Right ventricle myocardium inferior (tissue), 1 donor: ENCODE data around the gene LHFPL3. TPM values are rescaled to one million over a fixed set of nuclear protein-coding genes. Genes with fewer than 3 reads are reported as not detected.

Source experiments
- ATAC-seq: fragments of 200-7000 bp; cut with Tn5 transposase; one replicate; pipeline ENCODE4 v1.9.1; 2020; ENCODE audit warnings: mild to moderate bottlenecking, moderate library complexity
- DNase-seq: peaks from one replicate; pipeline ENCODE4 v3.0.0; 2021; ENCODE audit errors: missing footprints
- intact Hi-C: fragments of 100-400 bp; cut with DNase I; formaldehyde crosslinking; loops from one replicate; pipeline ENCODE4 v1.11.0; 2022
- total RNA-seq: library from RNA; stranded (reverse); fragmentation: NEBNext Ultra II Directional; extraction: Animal tissue kit (Norgen Biotek cat#: 25700); gene quantifications from one replicate; pipeline ENCODE4 v1.2.1, GENCODE V29; 2021
- donor health status: DM: no; HTN: yes; CAD: no; lungs with severe emphysema.

Gene LHFPL3
- total RNA-seq, 1 donor from 2014 or later, result not detected

- no peak for DNase-seq
These were observed 445.4 kb downstream of the LHFPL3 start for GRCh38 chr7:104773796-104774195.

GRCh38 chr7:104775531-104775930 is 447.1 kb downstream of the LHFPL3 start:
- DNase-seq (no peak), ATAC-seq (no peak)
- intact Hi-C loops, result no loop called here

More at GRCh38 chr7:104773796-104774195, 445.4 kb downstream of the LHFPL3 start:
- no peak for ATAC-seq
- intact Hi-C loops, result no loop called here

DNA sequence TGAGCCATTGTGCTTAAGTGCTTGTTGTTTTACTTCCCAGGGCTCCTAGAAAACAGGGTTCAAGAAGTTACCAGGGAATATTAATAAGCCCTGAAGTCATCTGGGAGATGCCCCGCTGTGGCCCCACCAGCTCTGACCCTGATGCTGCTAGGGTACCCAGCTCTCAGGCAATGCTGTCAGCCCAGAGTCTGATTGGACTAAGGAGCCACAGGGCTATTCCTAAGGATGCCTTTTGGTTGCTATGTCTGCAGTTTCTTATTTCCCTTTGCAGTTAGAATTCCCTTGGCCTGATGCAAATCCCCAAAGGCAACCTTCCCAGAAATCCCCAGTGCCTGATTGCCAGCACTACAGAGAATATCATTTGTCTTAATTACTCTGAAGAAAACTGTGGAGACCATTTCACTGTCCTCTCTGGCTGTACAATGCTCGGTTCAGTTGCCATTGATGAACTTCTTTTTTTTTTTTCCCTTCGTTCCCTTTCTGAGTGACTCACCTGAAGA is 448.9 kb downstream of the LHFPL3 start:
- DNase-seq (no peak), ATAC-seq (no peak)
- intact Hi-C loops, result no loop called here

DNA sequence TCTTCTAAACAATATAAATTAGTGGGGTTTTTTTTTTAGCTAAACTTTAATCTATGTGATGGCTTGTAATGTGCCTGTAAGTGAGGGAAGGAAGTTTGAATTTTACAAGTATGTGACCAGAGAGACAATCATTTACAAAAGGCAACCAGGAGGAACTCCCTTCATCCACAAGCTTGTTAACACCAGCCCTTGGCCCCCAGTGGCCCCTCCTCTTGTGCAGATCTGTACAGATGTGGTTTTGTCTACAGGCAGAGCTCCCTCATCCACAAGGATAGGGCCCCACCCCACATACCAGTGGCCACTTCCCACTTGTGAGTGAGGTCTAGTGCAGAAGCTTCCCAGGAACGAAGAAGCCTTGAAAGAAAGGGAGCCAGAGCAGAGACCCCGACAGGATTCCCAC is 451.5 kb downstream of the LHFPL3 start:
- no peak for ATAC-seq
- intact Hi-C loops, result no loop called here

DNA sequence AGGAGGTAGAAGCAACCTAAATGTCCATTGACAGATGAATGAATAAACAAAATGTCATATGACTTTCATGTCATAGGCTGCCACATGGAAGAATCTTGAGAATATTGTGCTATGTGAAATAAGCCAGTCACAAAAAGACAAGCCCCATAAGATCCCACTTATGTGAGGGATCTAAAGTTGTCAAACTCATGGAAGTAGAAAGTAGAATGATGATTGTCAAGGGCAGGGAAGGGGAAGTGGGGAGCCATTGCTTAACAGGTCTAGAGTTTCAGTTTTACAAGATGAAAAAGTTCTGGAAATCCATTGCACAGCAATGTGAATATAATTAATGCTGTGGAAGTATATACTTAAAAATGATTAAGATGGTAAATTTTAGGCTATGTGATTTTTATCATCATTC is 456.3 kb downstream of the LHFPL3 start:
- DNase-seq, result no peak
- intact Hi-C loops, result no loop called here
- ATAC-seq, result no peak

More for the DNA sequence above, 451.5 kb downstream of the LHFPL3 start:
- no peak for DNase-seq

- no peak for DNase-seq
- no peak for ATAC-seq
- intact Hi-C loops, result no loop called here
These were observed 461.4 kb downstream of the LHFPL3 start for GRCh38 chr7:104789780-104790179.

DNA sequence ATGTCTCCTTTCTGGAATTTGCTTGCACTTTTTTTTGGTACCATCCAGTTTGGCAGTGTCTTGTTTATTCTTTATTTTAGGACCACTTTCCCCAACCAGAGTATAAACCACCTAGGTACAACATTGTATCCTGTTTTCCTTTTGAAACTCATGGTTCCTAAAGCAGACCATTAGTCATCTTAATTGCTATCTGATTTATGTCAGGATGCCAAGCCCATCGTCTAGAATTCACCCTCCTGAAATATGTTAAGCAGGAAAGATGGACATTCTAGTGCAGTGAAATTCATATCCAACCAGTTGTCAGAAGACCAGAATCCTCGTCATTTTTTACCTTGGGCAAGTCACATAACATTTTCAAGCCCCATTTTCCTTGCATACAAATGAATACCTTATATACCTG is 462.0 kb downstream of the LHFPL3 start:
- DNase-seq (no peak), ATAC-seq (no peak)
- intact Hi-C loops, result no loop called here

- ATAC-seq (no peak), DNase-seq (no peak)
- intact Hi-C loops, result no loop called here
These were observed 462.7 kb downstream of the LHFPL3 start for GRCh38 chr7:104791080-104791479.

- no peak for ATAC-seq
- intact Hi-C loops, result no loop called here
- DNase-seq, result no peak
These were observed 464.7 kb downstream of the LHFPL3 start for GRCh38 chr7:104793066-104793465.

GRCh38 chr7:104794154-104794553 is 465.8 kb downstream of the LHFPL3 start:
- intact Hi-C loops, result no loop called here
- ATAC-seq (no peak), DNase-seq (no peak)

DNA sequence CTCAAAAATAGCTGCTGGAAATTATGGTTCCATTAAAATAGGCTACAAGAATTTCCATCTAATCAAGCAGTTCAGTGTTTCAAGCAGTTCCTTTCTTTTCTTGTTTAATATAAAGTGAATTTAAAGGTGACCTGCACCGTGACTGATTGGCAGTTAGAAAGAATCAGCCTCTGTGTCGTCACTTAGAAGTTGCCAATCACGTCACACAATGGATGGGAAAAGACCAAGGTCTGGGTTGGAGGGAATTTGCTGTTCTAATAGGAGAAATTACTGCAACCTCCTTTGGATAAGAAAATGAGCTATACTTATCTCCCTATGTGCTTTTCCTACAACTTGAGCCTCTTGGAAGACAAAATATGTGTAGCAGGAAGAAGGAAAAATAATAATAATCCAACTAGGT is 466.2 kb downstream of the LHFPL3 start:
- DNase-seq (no peak), ATAC-seq (no peak)
- intact Hi-C loops, result no loop called here

- intact Hi-C loops, result no loop called here
- ATAC-seq, result no peak
These were observed 466.7 kb downstream of the LHFPL3 start for GRCh38 chr7:104795086-104795485.

DNA sequence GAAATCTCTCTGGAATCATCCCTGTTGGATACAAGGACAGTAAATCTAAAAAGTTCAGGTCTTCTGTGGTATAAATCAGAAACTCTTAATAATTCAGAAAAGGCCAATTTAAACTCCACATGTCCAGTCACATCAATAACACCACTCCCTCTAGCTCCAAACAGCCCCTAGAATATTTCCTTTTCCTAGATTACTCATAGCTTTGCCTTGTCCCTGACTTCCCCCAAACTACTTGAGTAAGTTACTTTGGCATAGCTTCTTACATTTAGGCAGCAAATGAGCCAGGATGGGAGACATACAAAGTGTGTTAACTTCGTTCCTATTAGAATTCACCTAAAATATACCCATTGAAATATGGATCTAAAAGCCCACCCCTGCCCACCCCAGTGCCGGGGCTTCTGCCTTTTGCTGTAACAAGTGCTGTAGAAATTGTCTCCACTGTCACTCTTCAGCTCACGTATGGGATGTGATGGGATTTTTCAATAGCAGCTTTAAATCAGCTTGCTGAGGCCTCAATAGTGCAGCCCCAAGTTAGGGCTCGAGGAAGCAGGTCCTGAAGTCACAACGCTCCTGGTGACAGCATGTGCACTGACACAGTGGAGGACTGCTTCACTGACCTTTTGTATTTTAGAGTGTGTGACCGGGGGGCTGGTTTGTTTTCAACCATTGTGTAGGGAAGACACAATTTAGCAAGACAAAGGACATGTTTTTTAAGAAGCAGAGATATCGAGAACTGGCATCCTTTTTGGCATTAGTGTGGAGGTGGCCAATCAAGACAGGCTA is 467.4 kb downstream of the LHFPL3 start:
- intact Hi-C loops, result no loop called here
- DNase-seq (no peak), ATAC-seq (no peak)

More at GRCh38 chr7:104795086-104795485, 466.7 kb downstream of the LHFPL3 start:
- no peak for DNase-seq

GRCh38 chr7:104800307-104800706 is 471.9 kb downstream of the LHFPL3 start:
- no peak for ATAC-seq
- DNase-seq, result no peak
- intact Hi-C loops, result no loop called here

DNA sequence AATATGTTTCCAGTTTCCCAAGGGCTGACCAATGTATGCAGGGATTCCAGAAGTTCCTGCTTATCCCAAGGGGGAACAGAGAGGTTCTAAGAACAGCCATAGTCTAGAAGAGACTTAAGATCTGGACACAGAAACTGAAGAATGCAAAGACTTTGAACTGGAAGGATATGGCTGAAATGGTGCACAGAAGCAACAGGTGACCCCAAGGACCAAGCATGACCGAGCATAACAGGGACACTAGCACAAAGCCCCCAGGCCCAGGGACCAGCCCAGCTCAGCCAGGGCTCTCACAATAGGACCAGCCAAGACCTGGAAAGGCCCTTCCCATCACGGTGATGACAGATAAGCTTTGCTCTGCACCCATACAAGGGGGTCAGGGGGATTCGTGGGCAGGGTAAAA is 472.6 kb downstream of the LHFPL3 start:
- ATAC-seq (no peak), DNase-seq (no peak)
- intact Hi-C loops, result no loop called here

DNA sequence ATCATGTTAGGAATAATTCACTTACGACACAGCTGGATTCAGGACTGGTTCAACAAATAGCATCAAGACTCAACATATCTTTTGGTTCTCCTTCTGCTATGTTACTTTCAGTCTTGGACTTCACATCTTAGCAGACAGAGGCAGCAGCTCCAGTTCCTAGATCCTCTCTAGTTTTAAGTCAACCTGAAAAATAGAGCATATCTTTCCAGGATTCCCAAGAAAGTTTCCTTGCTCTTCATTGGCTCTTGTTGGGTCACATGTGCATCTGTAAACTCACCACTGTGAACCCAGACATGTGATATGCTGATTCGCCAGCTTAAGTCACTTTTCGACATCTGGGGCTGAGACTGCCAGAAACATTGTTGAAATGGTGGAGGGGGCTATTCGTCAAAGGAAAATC is 475.5 kb downstream of the LHFPL3 start:
- intact Hi-C loops, result no loop called here
- DNase-seq, result no peak
- ATAC-seq, result no peak

DNA sequence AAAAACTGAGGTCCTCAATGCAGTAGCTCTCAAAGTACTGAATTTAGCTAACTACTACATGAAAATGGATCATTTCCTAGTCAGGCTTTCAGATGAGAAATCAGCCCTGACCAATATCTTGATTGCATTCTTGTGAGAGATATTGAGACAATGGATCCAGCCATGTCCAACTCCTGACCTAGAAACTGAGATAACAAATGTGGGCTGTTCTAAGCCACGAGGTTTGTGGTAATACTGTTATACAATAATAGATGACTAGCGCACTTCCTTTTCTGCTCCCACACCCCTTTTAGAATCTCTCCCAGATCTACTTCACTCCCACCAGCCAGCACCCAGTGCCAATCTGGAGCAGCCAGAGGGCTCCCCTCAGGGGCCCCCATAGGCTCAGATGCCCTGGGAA is 476.3 kb downstream of the LHFPL3 start:
- ATAC-seq (no peak), DNase-seq (no peak)
- intact Hi-C loops, result no loop called here

DNA sequence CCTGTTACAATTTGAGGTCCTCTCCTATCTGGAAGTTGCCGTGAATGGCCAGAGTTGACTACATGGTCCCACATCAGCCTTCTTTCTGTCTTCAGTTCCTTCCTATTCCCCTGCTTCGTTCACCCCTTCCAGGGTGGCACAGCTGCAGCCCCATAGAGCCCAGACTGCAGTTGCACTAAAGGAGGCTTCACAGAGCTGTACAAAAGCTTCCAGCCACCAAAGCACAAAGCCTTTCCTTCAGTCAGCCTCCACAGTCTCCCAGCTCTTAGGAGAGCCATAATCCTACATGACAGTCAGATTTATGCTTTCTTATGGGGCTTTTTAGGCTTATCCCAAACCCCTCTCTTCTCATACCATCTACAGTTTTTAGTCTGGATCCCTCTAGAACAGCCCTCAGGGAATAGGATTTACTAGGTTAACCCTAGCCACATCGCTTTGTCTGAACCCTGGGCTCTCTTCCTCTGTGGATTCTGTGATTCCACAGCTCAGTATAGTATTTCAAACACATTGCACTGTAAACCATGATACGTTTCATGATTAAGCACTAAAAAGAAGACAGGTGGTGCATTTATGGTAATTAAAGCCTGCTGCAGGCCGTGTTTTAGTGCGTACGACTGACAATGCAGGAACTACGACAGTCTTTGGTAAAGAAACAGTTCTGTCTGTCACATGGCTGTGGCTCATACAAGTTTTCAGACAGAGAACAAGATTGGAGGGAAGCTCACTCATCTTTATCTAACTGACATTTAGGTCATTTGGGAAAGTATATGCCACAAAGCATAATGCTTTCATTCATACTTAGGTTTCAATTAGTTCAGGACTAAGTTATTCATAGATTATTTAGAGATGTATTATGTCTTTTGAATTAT is 477.3 kb downstream of the LHFPL3 start:
- intact Hi-C loops, result no loop called here
- no peak for ATAC-seq
- DNase-seq, result no peak

- ATAC-seq (no peak), DNase-seq (no peak)
- intact Hi-C loops, result no loop called here
These were observed 479.3 kb downstream of the LHFPL3 start for GRCh38 chr7:104807671-104808070.

GRCh38 chr7:104809906-104810305 is 481.5 kb downstream of the LHFPL3 start:
- intact Hi-C loops, result no loop called here
- DNase-seq (no peak), ATAC-seq (no peak)
